SK-N-SH (cell line): ENCODE measurements around the gene CLEC2A. TPM values are rescaled to one million over a fixed set of nuclear protein-coding genes. Genes with fewer than 3 reads are reported as not detected.

Experiments
- CTCF ChIA-PET: fragments of 300-600, 350-600 bp; formaldehyde crosslinking; extraction: SDS; loops from one replicate; lab custom pipeline; 2021; lab: Yijun Ruan, JAX
- POLR2A ChIA-PET: fragments of 350-600 bp; sonication (Branson Sonifier 250); formaldehyde crosslinking; extraction: SDS; loops from one replicate; lab custom pipeline; 2020; ENCODE audit warnings: antibody characterized with exemption, inconsistent platforms; lab: Yijun Ruan, JAX
- DNase-seq: peaks from one replicate; pipeline ENCODE4 v3.0.0; 2012
- H2AFZ ChIP-seq: fragments of 200-600 bp; sonication (generic); 2 replicates; pipeline ENCODE4 v1.8.1; 2016; ENCODE audit warnings: antibody characterized with exemption, mild to moderate bottlenecking, low read depth
- H3F3A ChIP-seq: fragments of 200-600 bp; sonication (generic); replicated peaks from 2 replicates; pipeline ENCODE3; 2016; ENCODE audit warnings: antibody characterized with exemption, mild to moderate bottlenecking; ENCODE audit not compliant: insufficient read depth
- H3K27ac ChIP-seq, 2 experiments: fragments of 200-500 bp in 1 of 2; fragments of 200-600 bp in 1 of 2; sonication (Bioruptor generic) in 1 of 2; sonication (generic), shearing (Covaris generic) in 1 of 2; 2 replicates each; pipeline versions ENCODE4 v1.5.1 to v1.6.1; 2014 to 2016; ENCODE audit warnings: low read depth in 2 of 2, inconsistent platforms in 1 of 2, low read length in 1 of 2, mild to moderate bottlenecking in 1 of 2, mixed read lengths in 1 of 2
- H3K27me3 ChIP-seq: fragments of 200-600 bp; sonication (generic), shearing (Covaris generic); 2 replicates; pipeline ENCODE4 v1.6.1; 2016; ENCODE audit warnings: mixed run types; ENCODE audit not compliant: insufficient read depth
- H3K36me3 ChIP-seq, 2 experiments: fragments of 200-500 bp in 1 of 2; fragments of 200-600 bp in 1 of 2; sonication (Bioruptor generic) in 1 of 2; sonication (generic) in 1 of 2; replicated peaks in 1 of 2; 2 replicates each; pipeline versions ENCODE3 to v1.5.1; 2014 to 2016; ENCODE audit warnings: low read length in 1 of 2, mild to moderate bottlenecking in 1 of 2; ENCODE audit not compliant: insufficient read depth in 2 of 2, control insufficient read depth in 1 of 2
- H3K4me1 ChIP-seq, 2 experiments: fragments of 200-500 bp in 1 of 2; fragments of 200-600 bp in 1 of 2; sonication (Bioruptor generic) in 1 of 2; sonication (generic), shearing (Covaris generic) in 1 of 2; 2 replicates each; pipeline versions ENCODE4 v1.5.1 to v1.6.1; 2014 to 2016; ENCODE audit warnings: low read depth in 1 of 2, low read length in 1 of 2, mixed run types in 1 of 2; ENCODE audit not compliant: insufficient read depth in 2 of 2, control insufficient read depth in 1 of 2
- H3K4me2 ChIP-seq: fragments of 200-600 bp; sonication (generic), shearing (Covaris generic); 2 replicates; pipeline ENCODE4 v1.6.1; 2017; ENCODE audit warnings: mixed run types
- H3K4me3 ChIP-seq, 2 experiments: fragments of 200-500 bp in 1 of 2; fragments of 200-600 bp in 1 of 2; sonication (Bioruptor generic) in 1 of 2; sonication (generic), shearing (Covaris generic) in 1 of 2; 2 replicates each; pipeline versions ENCODE4 v1.5.1 to v1.8.1; 2014 to 2016; ENCODE audit warnings: low read depth in 2 of 2, inconsistent platforms in 1 of 2, low read length in 1 of 2, mild to moderate bottlenecking in 1 of 2, mixed read lengths in 1 of 2, moderate library complexity in 1 of 2
- H3K79me2 ChIP-seq: fragments of 200-600 bp; sonication (generic); 2 replicates; pipeline ENCODE4 v1.8.1; 2017; ENCODE audit warnings: mild to moderate bottlenecking; ENCODE audit not compliant: insufficient read depth
- H3K9ac ChIP-seq: fragments of 200-600 bp; sonication (generic); 2 replicates; pipeline ENCODE4 v1.6.1; 2017; ENCODE audit warnings: mixed run types
- H3K9me2 ChIP-seq: fragments of 200-600 bp; sonication (generic); 2 replicates; pipeline ENCODE4 v1.6.1; 2017; ENCODE audit warnings: mixed run types
- H3K9me3 ChIP-seq: fragments of 200-600 bp; sonication (generic); 2 replicates; pipeline ENCODE4 v1.6.1; 2017; ENCODE audit warnings: mixed run types, mild to moderate bottlenecking, moderate library complexity
- H4K20me1 ChIP-seq: fragments of 200-600 bp; sonication (generic); 2 replicates; pipeline ENCODE4 v1.6.1; 2017; ENCODE audit warnings: mild to moderate bottlenecking, mixed run types; ENCODE audit not compliant: insufficient read depth
- EZH2phosphoT487 ChIP-seq: fragments of 200-600 bp; sonication (generic); IDR thresholded peaks from 2 replicates; pipeline ENCODE4 v1.6.1; 2017; ENCODE audit warnings: low read depth, mixed run types, mild to moderate bottlenecking, antibody characterized with exemption, moderate library complexity, borderline replicate concordance
- FOSL2 ChIP-seq: IDR thresholded peaks from 2 replicates; pipeline ENCODE4 v1.4.0; 2012; ENCODE audit warnings: low read depth, mild to moderate bottlenecking, moderate library complexity, borderline replicate concordance
- GABPA ChIP-seq: IDR thresholded peaks from 2 replicates; pipeline ENCODE4 v1.4.0; 2012; ENCODE audit warnings: low read depth, mild to moderate bottlenecking
- GATA2 ChIP-seq: sonication (generic); formaldehyde crosslinking; IDR thresholded peaks from 2 replicates; pipeline ENCODE4 v1.5.0; 2020; ENCODE audit warnings: mild to moderate bottlenecking, missing genetic modification reagents
- MEF2A ChIP-seq: IDR thresholded peaks from 2 replicates; pipeline ENCODE4 v1.4.0; 2012; ENCODE audit warnings: low read depth, borderline replicate concordance
- MXI1 ChIP-seq: IDR thresholded peaks from 2 replicates; pipeline ENCODE4 v1.6.1; 2012; ENCODE audit warnings: mild to moderate bottlenecking, low read depth, low read length, improper control_type of control experiment
- NFIC ChIP-seq: IDR thresholded peaks from 2 replicates; pipeline ENCODE4 v1.4.0; 2012; ENCODE audit warnings: borderline replicate concordance
- NRF1 ChIP-seq: IDR thresholded peaks from 2 replicates; pipeline ENCODE4 v1.6.1; 2012; ENCODE audit warnings: low read depth, mild to moderate bottlenecking, low read length
- POLR2AphosphoS5 ChIP-seq: IDR thresholded peaks from 2 replicates; pipeline ENCODE4 v1.6.1; 2012; ENCODE audit warnings: low read depth, low read length
- RCOR1 ChIP-seq: fragments of 150-350 bp; IDR thresholded peaks from 2 replicates; pipeline ENCODE4 v1.6.1; 2017; ENCODE audit warnings: antibody characterized with exemption, low read length
- RFX5 ChIP-seq: IDR thresholded peaks from 2 replicates; pipeline ENCODE4 v1.6.1; 2012; ENCODE audit warnings: mild to moderate bottlenecking, improper control_type of control experiment, low read length
- RXRA ChIP-seq: IDR thresholded peaks from 2 replicates; pipeline ENCODE4 v1.4.0; 2012; ENCODE audit warnings: low read depth, mild to moderate bottlenecking, borderline replicate concordance
- SIN3A ChIP-seq: IDR thresholded peaks from 2 replicates; pipeline ENCODE4 v1.6.1; 2012; ENCODE audit warnings: low read depth, mild to moderate bottlenecking, low read length, moderate library complexity, borderline replicate concordance
- SMC3 ChIP-seq: IDR thresholded peaks from 2 replicates; pipeline ENCODE4 v1.6.1; 2012; ENCODE audit warnings: low read depth, low read length, improper control_type of control experiment
- TAF1 ChIP-seq: IDR thresholded peaks from 2 replicates; pipeline ENCODE4 v1.6.1; 2012; ENCODE audit warnings: low read depth, mild to moderate bottlenecking, low read length, moderate library complexity, borderline replicate concordance
- TEAD4 ChIP-seq: IDR thresholded peaks from 2 replicates; pipeline ENCODE4 v1.4.0; 2012; ENCODE audit warnings: mild to moderate bottlenecking, borderline replicate concordance; ENCODE audit not compliant: insufficient read depth
- YY1 ChIP-seq: IDR thresholded peaks from 2 replicates; pipeline ENCODE4 v1.4.0; 2012; ENCODE audit warnings: low read depth, mild to moderate bottlenecking
- WGBS: methylation state at CpG from one replicate; pipeline ENCODE4 v1.1.6; 2017; ENCODE audit warnings: low lambda C conversion rate; 5-methylcytosine and 5-hydroxymethylcytosine counted together
- polyA plus RNA-seq, 3 experiments: library from polyadenylated mRNA; depleted of rRNA; stranded (reverse); fragments of >200 nt; gene quantifications; 2 replicates each; pipeline ENCODE4 v1.2.3, GENCODE V29; 2012
- TF ChIP-seq, protein P1 (sequence below): IDR thresholded peaks from 2 replicates; pipeline ENCODE4; 2012
- TF ChIP-seq, protein P2 (sequence below): IDR thresholded peaks from 2 replicates; pipeline ENCODE4 v1.4.0; 2012; ENCODE audit warnings: low read depth
- TF ChIP-seq, protein P3 (sequence below): fragments of 200-600 bp; sonication (generic); IDR thresholded peaks from 2 replicates; pipeline ENCODE4 v1.6.1; 2017; ENCODE audit warnings: antibody characterized with exemption, mild to moderate bottlenecking, moderate library complexity

Gene CLEC2A
- polyA plus RNA-seq, 1 of the 3 experiments (the other 2 are of a cell fraction) = not detected

DNA sequence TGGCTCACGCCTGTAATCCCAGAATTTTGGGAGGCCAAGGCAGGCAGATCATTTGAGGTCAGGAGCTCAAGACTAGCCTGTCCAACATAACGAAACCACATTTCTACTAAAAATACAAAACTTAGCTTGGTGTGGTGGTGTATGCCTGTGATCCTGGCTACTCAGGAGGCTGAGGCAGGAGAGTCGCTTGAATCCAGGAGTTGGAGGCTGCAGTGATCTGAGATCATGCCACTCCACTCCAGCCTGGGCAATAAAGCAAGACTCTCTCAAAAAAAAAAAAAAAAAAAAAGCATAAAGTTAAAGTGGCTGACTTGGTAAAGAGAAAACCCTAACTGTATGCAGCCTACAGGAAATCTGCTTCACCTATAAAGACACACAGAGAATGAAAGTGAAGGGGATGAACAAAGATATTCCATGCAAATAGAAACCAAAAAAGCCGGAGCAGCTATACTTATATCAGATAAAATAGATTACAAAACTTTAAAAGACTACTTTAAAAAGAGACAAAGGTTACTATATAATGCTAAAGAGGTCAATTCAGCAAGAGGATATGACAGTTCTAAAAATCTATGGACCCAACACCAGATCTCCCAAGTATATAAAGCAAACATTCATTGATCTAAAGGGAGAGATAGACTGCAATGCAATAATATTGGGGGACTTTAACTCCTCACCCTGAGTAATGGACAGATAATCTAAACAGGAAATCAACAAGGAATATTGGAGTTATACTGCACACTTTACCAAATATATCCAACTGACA, 67.1 kb downstream of the CLEC2A start:
- H3K4me3 ChIP-seq = no peak overlapping the region
- H2AFZ ChIP-seq = no peak overlapping the region
- H3K9ac ChIP-seq = no peak overlapping the region
- ChIA-PET POLR2A (no interaction called here), CTCF (no interaction called here)
- TF ChIP-seq TEAD4 (no peak), RXRA (no peak), NRF1 (no peak), NFIC (no peak), RFX5 (no peak), GABPA (no peak), RCOR1 (no peak), EZH2phosphoT487 (no peak), YY1 (no peak), SMC3 (no peak), SIN3A (no peak), GATA2 (CRISPR knock-in tag) (no peak), POLR2AphosphoS5 (no peak), MXI1 (no peak), FOSL2 (no peak), TAF1 (no peak), MEF2A (no peak)
- TF ChIP-seq, protein P1, sequence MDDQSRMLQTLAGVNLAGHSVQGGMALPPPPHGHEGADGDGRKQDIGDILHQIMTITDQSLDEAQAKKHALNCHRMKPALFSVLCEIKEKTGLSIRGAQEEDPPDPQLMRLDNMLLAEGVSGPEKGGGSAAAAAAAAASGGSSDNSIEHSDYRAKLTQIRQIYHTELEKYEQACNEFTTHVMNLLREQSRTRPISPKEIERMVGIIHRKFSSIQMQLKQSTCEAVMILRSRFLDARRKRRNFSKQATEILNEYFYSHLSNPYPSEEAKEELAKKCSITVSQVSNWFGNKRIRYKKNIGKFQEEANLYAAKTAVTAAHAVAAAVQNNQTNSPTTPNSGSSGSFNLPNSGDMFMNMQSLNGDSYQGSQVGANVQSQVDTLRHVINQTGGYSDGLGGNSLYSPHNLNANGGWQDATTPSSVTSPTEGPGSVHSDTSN = no peak
- TF ChIP-seq, protein P2, sequence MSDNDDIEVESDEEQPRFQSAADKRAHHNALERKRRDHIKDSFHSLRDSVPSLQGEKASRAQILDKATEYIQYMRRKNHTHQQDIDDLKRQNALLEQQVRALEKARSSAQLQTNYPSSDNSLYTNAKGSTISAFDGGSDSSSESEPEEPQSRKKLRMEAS = no peak
- TF ChIP-seq, protein P3, sequence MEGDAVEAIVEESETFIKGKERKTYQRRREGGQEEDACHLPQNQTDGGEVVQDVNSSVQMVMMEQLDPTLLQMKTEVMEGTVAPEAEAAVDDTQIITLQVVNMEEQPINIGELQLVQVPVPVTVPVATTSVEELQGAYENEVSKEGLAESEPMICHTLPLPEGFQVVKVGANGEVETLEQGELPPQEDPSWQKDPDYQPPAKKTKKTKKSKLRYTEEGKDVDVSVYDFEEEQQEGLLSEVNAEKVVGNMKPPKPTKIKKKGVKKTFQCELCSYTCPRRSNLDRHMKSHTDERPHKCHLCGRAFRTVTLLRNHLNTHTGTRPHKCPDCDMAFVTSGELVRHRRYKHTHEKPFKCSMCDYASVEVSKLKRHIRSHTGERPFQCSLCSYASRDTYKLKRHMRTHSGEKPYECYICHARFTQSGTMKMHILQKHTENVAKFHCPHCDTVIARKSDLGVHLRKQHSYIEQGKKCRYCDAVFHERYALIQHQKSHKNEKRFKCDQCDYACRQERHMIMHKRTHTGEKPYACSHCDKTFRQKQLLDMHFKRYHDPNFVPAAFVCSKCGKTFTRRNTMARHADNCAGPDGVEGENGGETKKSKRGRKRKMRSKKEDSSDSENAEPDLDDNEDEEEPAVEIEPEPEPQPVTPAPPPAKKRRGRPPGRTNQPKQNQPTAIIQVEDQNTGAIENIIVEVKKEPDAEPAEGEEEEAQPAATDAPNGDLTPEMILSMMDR = no peak
- no peaks in the 10 kb centered on the region for H3K27me3 ChIP-seq
- H3K9me2 ChIP-seq = no peaks in the 10 kb centered on the region
- H3K79me2 ChIP-seq = no peaks in the 10 kb centered on the region
- H3K36me3 ChIP-seq = no peaks in the 10 kb centered on the region
- no peaks in the 10 kb centered on the region for H4K20me1 ChIP-seq
- no peak overlapping the region for H3K4me2 ChIP-seq
- WGBS = 11% methylated on average over 4 of the region's 4 CpGs
- no peaks in the 10 kb centered on the region for H3K9me3 ChIP-seq
- no peak overlapping the region for H3K27ac ChIP-seq
- H3F3A ChIP-seq = no peaks in the 10 kb centered on the region
- DNase-seq = no peak
- no peaks in the 10 kb centered on the region for H3K4me1 ChIP-seq

Other genes with a start within 250 kb of the CLEC2A start
- not detected in 2 replicates for gene CLECL1, start 199.3 kb downstream of the CLEC2A start, polyA plus RNA-seq (2012; rRNA removed)
- gene CD69, start 171.5 kb downstream of the CLEC2A start, polyA plus RNA-seq (2012; rRNA removed) = not detected in 2 replicates
- gene KLRF1, start 104.9 kb downstream of the CLEC2A start, polyA plus RNA-seq (2012; rRNA removed) = not detected in 2 replicates
- not detected in 2 replicates for gene CLEC2B, start 63.0 kb downstream of the CLEC2A start, polyA plus RNA-seq (2012; rRNA removed)
- gene KLRF2, start 50.9 kb downstream of the CLEC2A start, polyA plus RNA-seq (2012; rRNA removed) = not detected in 2 replicates
- gene CLEC12A, start 39.0 kb upstream of the CLEC2A start, polyA plus RNA-seq (2012; rRNA removed) = not detected in 2 replicates
- gene CLEC1B, start 66.8 kb upstream of the CLEC2A start, polyA plus RNA-seq (2012; rRNA removed) = not detected in 2 replicates
- gene CLEC12B, start 78.3 kb upstream of the CLEC2A start, polyA plus RNA-seq (2012; rRNA removed) = not detected in 2 replicates
- not detected in 2 replicates for gene CLEC9A, start 98.3 kb upstream of the CLEC2A start, polyA plus RNA-seq (2012; rRNA removed)
- gene CLEC1A, start 166.6 kb upstream of the CLEC2A start, polyA plus RNA-seq (2012; rRNA removed) = not detected in 2 replicates
- gene CLEC7A, start 197.8 kb upstream of the CLEC2A start, polyA plus RNA-seq (2012; rRNA removed) = not detected in 2 replicates
- not detected in 2 replicates for gene OLR1, start 239.8 kb upstream of the CLEC2A start, polyA plus RNA-seq (2012; rRNA removed)
- not detected in 2 replicates for gene TMEM52B, start 246.7 kb upstream of the CLEC2A start, polyA plus RNA-seq (2012; rRNA removed)